Trophoblast cell (in vitro differentiated cells and primary cell): Measurements from ENCODE around the gene BMP8A.

Experiments used
- DNase-seq, 2 donors: peaks; one replicate each; pipeline ENCODE4 v3.0.0-alpha.2; 2016
- H2AFZ ChIP-seq: 2 replicates; pipeline ENCODE4 v1.6.1; 2013; ENCODE audit warnings: low read length, moderate library complexity, mild to moderate bottlenecking; ENCODE audit not compliant: insufficient read depth, poor library complexity
- H2AK5ac ChIP-seq: 2 replicates; pipeline ENCODE4 v1.6.1; 2013; ENCODE audit warnings: mild to moderate bottlenecking, low read length
- H2BK120ac ChIP-seq: 2 replicates; pipeline ENCODE4 v1.6.1; 2013; ENCODE audit warnings: low read length, mild to moderate bottlenecking, moderate library complexity; ENCODE audit not compliant: insufficient read depth, poor library complexity
- H2BK12ac ChIP-seq: 2 replicates; pipeline ENCODE4 v1.6.1; 2013; ENCODE audit warnings: mild to moderate bottlenecking, low read length, moderate library complexity
- H2BK5ac ChIP-seq: 2 replicates; pipeline ENCODE4 v1.6.1; 2013; ENCODE audit warnings: low read length, low read depth, moderate library complexity, mild to moderate bottlenecking; ENCODE audit not compliant: poor library complexity
- H3K14ac ChIP-seq: 2 replicates; pipeline ENCODE4 v1.6.1; 2013; ENCODE audit warnings: mild to moderate bottlenecking, low read length
- H3K18ac ChIP-seq: 2 replicates; pipeline ENCODE4 v1.6.1; 2013; ENCODE audit warnings: mild to moderate bottlenecking, low read length
- H3K23ac ChIP-seq: 2 replicates; pipeline ENCODE4 v1.6.1; 2013; ENCODE audit warnings: low read length
- H3K27ac ChIP-seq: 2 replicates; pipeline ENCODE4 v1.5.1; 2013; ENCODE audit warnings: low read depth, mild to moderate bottlenecking, inconsistent platforms, low read length, moderate library complexity
- H3K27me3 ChIP-seq: 2 replicates; pipeline ENCODE4 v1.6.1; 2013; ENCODE audit warnings: inconsistent platforms, mild to moderate bottlenecking, low read length, moderate library complexity; ENCODE audit not compliant: insufficient read depth
- H3K36me3 ChIP-seq, 2 experiments: 1 replicate in 1 of 2; 2 replicates in 1 of 2; pipeline ENCODE4 v1.6.1; 2013; ENCODE audit warnings: low read length in 2 of 2, mild to moderate bottlenecking in 2 of 2, moderate library complexity in 1 of 2; ENCODE audit not compliant: insufficient read depth in 2 of 2, control insufficient read depth in 1 of 2
- H3K4ac ChIP-seq: 2 replicates; pipeline ENCODE4 v1.6.1; 2013; ENCODE audit warnings: low read depth, mild to moderate bottlenecking, low read length, moderate library complexity
- H3K4me1 ChIP-seq, 2 experiments: 1 replicate in 1 of 2; 2 replicates in 1 of 2; pipeline ENCODE4 v1.6.1; 2013; ENCODE audit warnings: low read length in 2 of 2, mild to moderate bottlenecking in 2 of 2, moderate library complexity in 1 of 2; ENCODE audit not compliant: insufficient read depth in 2 of 2, control insufficient read depth in 1 of 2
- H3K4me2 ChIP-seq: 2 replicates; pipeline ENCODE4 v1.6.1; 2013; ENCODE audit warnings: inconsistent platforms, mild to moderate bottlenecking, low read length, moderate library complexity
- H3K4me3 ChIP-seq: 2 replicates; pipeline ENCODE4 v1.5.1; 2013; ENCODE audit warnings: mild to moderate bottlenecking, low read depth, low read length, inconsistent platforms
- H3K79me1 ChIP-seq: one replicate; pipeline ENCODE4 v1.6.1; 2013; ENCODE audit warnings: low read length
- H3K79me2 ChIP-seq: 2 replicates; pipeline ENCODE4 v1.6.1; 2013; ENCODE audit warnings: low read length, mild to moderate bottlenecking; ENCODE audit not compliant: control insufficient read depth, insufficient read depth, poor library complexity
- H3K9ac ChIP-seq: 2 replicates; pipeline ENCODE4 v1.6.1; 2013; ENCODE audit warnings: mild to moderate bottlenecking, low read length
- H3K9me3 ChIP-seq: 2 replicates; pipeline ENCODE4 v1.6.1; 2013; ENCODE audit warnings: low read depth, mild to moderate bottlenecking, control low read depth, inconsistent platforms, low read length; ENCODE audit not compliant: insufficient read depth
- H4K12ac ChIP-seq: 2 replicates; pipeline ENCODE4 v1.6.1; 2013; ENCODE audit warnings: low read depth, mild to moderate bottlenecking, low read length, moderate library complexity
- H4K8ac ChIP-seq: 2 replicates; pipeline ENCODE4 v1.6.1; 2013; ENCODE audit warnings: low read depth, mild to moderate bottlenecking, low read length, moderate library complexity
- H4K91ac ChIP-seq: one replicate; pipeline ENCODE4 v1.6.1; 2013; ENCODE audit warnings: low read depth, mild to moderate bottlenecking, low read length, moderate library complexity
- WGBS: extraction: QIAGEN DNeasy Blood & Tissue Kit; methylation state at CpG from one replicate; pipeline ENCODE4 v1.1.7; 2013; ENCODE audit warnings: missing lambda C conversion rate; ENCODE audit not compliant: insufficient read length, insufficient coverage; ENCODE audit errors: extremely low coverage; 5-methylcytosine and 5-hydroxymethylcytosine counted together

The BMP8A gene

GRCh38 chr1:39453603-39454002, 37.8 kb upstream of the BMP8A start:
- no peak overlapping the region for H3K27ac ChIP-seq
- no peak overlapping the region for H4K8ac ChIP-seq
- H4K12ac ChIP-seq: no peak overlapping the region
- H2BK120ac ChIP-seq: no peak overlapping the region
- no peak overlapping the region for H2BK5ac ChIP-seq
- H3K4me2 ChIP-seq: no peak overlapping the region
- no peak overlapping the region for H2AFZ ChIP-seq
- H4K91ac ChIP-seq: no peak overlapping the region
- no peak overlapping the region for H3K18ac ChIP-seq
- H3K23ac ChIP-seq: no peak overlapping the region
- no peak for DNase-seq
- no peak overlapping the region for H3K14ac ChIP-seq
- no peak overlapping the region for H3K4me3 ChIP-seq
- no CpG with 5 or more reads among the region's 8 CpGs for WGBS
- H3K79me1 ChIP-seq: no peaks in the 10 kb centered on the region
- H3K79me2 ChIP-seq: no peaks in the 10 kb centered on the region
- peaks cover 54 to 74% of the 10 kb centered on the region in 2 experiments for H3K36me3 ChIP-seq
- no peaks in the 10 kb centered on the region for H3K4me1 ChIP-seq
- H2AK5ac ChIP-seq: no peak overlapping the region
- no peaks in the 10 kb centered on the region for H3K27me3 ChIP-seq
- no peak overlapping the region for H3K4ac ChIP-seq
- H2BK12ac ChIP-seq: no peak overlapping the region
- H3K9me3 ChIP-seq: no peaks in the 10 kb centered on the region
- H3K9ac ChIP-seq: no peak overlapping the region

DNA sequence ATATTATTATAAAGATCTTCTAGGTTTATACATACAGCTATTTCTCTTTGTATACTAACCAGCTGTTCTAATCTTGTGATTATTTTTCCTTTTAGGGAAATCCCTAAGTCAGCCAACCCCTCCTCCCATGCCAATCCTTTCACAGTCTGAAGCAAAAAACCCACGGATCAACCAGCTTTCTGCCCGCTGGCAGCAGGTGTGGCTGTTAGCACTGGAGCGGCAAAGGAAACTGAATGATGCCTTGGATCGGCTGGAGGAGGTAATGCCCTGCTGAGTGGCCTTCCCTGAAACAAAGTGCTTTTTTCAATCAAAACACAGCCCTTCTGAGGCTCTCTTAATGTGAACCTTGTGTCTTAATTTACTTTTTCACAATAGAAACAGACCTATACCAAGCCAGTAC, 32.4 kb upstream of the BMP8A start:
- no peak for DNase-seq
- Histone ChIP-seq H3K79me1 (no peaks in the 10 kb centered on the region), H2BK12ac (no peak overlapping the region), H3K23ac (no peak overlapping the region), H4K8ac (no peak overlapping the region), H3K4me2 (no peak overlapping the region), H2BK120ac (no peak overlapping the region), H3K14ac (no peak overlapping the region), H3K27me3 (no peaks in the 10 kb centered on the region), H3K27ac (no peak overlapping the region), H3K79me2 (no peaks in the 10 kb centered on the region), H3K4me1 (no peaks in the 10 kb centered on the region), H2AFZ (no peak overlapping the region), H2BK5ac (no peak overlapping the region), H4K12ac (no peak overlapping the region), H4K91ac (no peak overlapping the region), H2AK5ac (no peak overlapping the region), H3K9ac (no peak overlapping the region), H3K18ac (no peak overlapping the region), H3K36me3 (peaks cover 45 to 76% of the 10 kb centered on the region in 2 experiments), H3K4ac (no peak overlapping the region), H3K9me3 (no peaks in the 10 kb centered on the region), H3K4me3 (no peak overlapping the region)
- no CpG with 5 or more reads among the region's 4 CpGs for WGBS

DNA sequence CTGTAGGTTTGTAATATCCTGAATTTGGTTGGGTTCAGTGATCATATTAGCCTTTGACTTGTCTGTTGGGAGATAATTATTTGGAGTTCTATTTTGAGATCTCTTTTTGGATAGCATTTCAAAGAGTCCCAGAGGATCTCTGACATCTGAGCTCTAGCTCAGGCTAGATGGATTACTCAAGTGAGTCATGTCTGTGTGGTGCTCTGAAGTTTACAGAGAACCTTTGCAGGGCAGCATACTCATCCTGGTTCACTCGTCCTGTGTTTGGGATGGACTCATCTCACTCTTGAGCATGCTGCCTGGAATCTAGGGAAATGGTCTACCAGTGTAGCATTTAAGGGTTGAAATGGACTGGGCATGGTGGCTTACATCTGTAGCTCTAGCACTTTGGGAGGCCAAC, 29.4 kb upstream of the BMP8A start:
- Histone ChIP-seq H3K14ac (no peak overlapping the region), H3K27ac (no peak overlapping the region), H4K91ac (no peak overlapping the region), H3K9ac (no peak overlapping the region), H3K4me3 (no peak overlapping the region), H3K4me2 (no peak overlapping the region), H3K18ac (no peak overlapping the region), H4K12ac (no peak overlapping the region), H3K4me1 (no peaks in the 10 kb centered on the region), H2AK5ac (no peak overlapping the region), H3K27me3 (no peaks in the 10 kb centered on the region), H2BK5ac (no peak overlapping the region), H3K23ac (peak overlapping the region; percentile 6), H2AFZ (no peak overlapping the region), H2BK12ac (no peak overlapping the region), H3K79me1 (no peaks in the 10 kb centered on the region), H4K8ac (no peak overlapping the region), H2BK120ac (no peak overlapping the region), H3K36me3 (peaks cover 41 to 67% of the 10 kb centered on the region in 2 experiments), H3K79me2 (no peaks in the 10 kb centered on the region), H3K9me3 (no peaks in the 10 kb centered on the region), H3K4ac (no peak overlapping the region)
- no CpG with 5 or more reads among the region's 1 CpG for WGBS
- DNase-seq: no peak

DNA sequence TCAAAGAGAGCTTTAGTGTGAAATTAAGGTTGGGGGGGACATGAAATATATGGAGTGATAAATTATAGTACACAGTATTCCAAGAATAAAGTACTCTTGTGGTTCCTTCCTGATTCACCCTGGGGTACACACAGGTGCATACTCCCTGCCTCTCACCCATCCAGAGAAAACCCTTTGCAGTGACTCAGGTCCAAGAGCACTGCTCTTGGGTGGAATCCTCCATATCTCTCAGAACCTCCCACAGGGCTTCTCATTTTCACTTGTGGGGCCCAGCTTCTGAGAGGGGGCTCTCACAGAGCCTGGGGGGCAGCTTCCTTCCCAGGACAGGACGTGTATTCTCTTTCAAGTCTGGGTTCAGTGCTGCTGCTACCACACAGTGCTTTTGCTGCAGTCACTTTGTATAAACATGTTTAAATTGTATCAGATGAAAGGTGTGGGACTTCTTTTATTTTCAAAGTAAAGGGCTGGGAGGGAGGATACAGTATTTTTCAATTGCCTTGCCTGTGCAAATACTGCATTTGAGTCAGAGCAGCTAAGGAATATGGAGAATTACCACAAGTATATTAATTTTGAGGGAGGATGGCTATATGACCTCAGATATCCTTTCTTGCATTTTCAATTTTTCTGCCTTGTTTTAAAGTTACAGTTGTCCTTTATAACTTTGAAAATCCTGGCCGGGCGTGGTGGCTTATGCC, 24.9 kb upstream of the BMP8A start:
- Histone ChIP-seq H3K4me3 (no peak overlapping the region), H3K14ac (no peak overlapping the region), H3K4me2 (no peak overlapping the region), H3K79me1 (no peaks in the 10 kb centered on the region), H3K18ac (no peak overlapping the region), H3K9ac (no peak overlapping the region), H3K9me3 (no peaks in the 10 kb centered on the region), H3K79me2 (no peaks in the 10 kb centered on the region), H2AFZ (no peak overlapping the region), H4K91ac (no peak overlapping the region), H4K12ac (no peak overlapping the region), H3K4me1 (no peaks in the 10 kb centered on the region), H3K36me3 (peaks cover 32 to 49% of the 10 kb centered on the region in 2 experiments), H2BK5ac (no peak overlapping the region), H4K8ac (no peak overlapping the region), H3K4ac (no peak overlapping the region), H2AK5ac (no peak overlapping the region), H2BK120ac (no peak overlapping the region), H3K23ac (no peak overlapping the region), H2BK12ac (no peak overlapping the region), H3K27me3 (no peaks in the 10 kb centered on the region), H3K27ac (no peak overlapping the region)
- no peak for DNase-seq
- WGBS: no CpG with 5 or more reads among the region's 3 CpGs
